Stimulated activated CD8-positive, alpha-beta memory T cell treated with anti-CD3 and anti-CD28 coated beads, Interleukin-15, amount 100 ng/mL, for 24 hours (primary cell): ENCODE measurements around the gene SLC10A2.

ENCODE experiments used
- DNase-seq: peaks from one replicate; pipeline ENCODE4 v3.0.0-alpha.2; 2020; ENCODE audit warnings: low read depth

Gene SLC10A2

GRCh38 chr13:103046676-103047075 lies 19.5 kb downstream of the SLC10A2 start:
- no peak for DNase-seq

- no peak for DNase-seq
Observed at GRCh38 chr13:103044056-103044455, 22.2 kb downstream of the SLC10A2 start.

GRCh38 chr13:103040006-103040405 lies 26.2 kb downstream of the SLC10A2 start:
- DNase-seq, result no peak

DNA sequence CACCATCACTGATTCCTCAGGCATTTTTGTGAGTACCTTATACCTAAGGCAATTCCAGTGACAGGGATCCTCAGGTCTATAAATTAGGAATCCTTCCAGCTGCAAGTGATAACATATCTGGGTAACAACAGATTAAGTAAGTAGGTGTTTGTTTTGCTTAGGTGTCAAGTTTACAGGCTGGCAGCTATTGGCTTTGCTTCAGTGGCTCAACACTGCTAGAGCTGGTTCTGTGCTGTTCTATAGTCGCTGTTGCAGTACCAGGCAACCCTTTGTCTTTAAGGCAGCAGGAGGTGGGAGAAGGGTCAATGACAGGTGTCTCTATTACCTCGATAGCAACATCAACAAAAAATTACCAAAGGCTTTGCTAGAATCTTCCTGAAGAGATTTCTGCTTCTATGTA lies 27.0 kb downstream of the SLC10A2 start:
- no peak for DNase-seq

- no peak for DNase-seq
Observed at GRCh38 chr13:103036268-103036667, 29.9 kb downstream of the SLC10A2 start.

DNA sequence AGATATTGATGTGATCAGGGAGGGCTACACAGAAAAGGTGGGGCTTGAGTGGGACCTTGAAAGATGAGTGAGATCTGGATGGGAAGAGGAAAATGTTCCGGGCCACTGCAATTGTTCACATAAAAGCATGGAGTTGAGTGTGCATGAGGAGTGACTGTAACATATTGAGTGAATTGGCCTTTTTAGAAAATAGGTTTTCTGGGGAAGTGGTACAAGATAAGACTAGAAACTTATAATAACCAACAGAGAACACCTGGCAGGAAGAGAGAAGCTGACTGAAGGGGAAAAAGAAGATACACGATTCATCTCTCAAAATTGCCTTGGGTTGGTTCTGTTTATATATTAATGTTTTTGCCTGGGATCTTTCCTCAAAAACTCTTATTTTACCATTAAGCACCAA lies 32.2 kb downstream of the SLC10A2 start:
- no peak for DNase-seq

DNA sequence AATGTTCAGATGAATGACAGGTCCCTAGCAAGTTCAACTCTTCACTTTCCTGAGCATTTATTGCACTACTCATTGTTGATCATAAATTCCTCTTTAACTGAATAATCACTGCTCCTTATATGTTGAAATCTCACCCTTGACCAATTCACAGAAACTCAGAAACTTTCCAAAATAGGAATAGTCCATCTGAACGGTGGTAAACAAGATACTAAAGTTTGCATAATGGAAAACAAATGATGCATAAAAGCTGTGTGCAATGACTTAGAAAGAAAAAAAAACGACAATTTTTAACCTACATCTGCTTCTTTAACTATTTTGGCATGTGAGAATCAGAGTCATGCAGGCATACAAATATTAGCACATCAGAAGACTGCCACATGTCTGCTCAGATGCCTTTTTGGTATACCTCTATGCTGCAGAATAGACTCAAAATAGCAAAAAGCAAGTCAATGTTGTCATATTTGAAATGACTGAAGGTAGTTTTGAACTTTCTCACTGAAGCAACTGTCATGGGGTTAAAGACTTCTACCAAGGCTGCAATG lies 34.8 kb downstream of the SLC10A2 start:
- no peak for DNase-seq

- DNase-seq, result no peak
Observed at GRCh38 chr13:103030776-103031175, 35.4 kb downstream of the SLC10A2 start.

DNA sequence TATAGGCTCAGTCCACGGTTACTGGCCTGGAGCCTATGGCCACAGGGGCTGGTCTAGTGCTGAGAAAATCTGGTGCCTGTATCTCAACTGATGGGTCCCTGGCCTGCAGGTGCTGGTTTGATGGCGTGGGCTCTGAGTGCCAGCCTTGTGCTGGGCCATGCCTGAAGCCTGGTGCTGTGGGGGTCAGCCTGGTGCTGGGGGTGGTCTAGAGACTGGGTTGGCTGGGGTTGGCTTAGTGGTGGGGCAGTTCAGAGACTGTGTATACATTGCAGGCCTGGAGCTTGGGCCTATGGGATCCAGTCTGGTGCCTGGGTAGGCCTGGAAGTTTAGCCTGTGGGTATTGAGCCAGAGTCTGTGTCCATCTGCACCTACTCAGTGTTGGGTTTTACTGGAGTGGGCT lies 36.4 kb downstream of the SLC10A2 start:
- DNase-seq, result no peak

DNA sequence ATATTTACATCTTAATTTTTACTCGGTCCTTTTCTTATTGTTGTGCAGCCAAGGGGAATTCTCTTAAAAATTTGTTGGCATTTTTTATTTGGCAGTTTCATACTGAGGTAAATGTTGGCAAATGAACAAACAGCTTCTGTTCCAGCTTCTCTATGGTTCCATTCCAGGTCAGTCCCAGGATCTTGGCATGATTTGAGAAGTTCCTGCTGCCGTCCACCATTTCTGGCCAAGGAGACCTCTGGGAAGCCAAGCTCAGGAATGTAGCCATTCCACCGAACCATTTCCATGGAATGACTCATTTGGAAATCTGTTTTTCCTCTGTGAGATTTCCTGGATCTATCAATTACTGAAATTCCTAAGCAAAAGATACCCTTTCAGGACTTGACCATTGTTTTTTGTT lies 43.9 kb downstream of the SLC10A2 start:
- DNase-seq, result no peak

DNA sequence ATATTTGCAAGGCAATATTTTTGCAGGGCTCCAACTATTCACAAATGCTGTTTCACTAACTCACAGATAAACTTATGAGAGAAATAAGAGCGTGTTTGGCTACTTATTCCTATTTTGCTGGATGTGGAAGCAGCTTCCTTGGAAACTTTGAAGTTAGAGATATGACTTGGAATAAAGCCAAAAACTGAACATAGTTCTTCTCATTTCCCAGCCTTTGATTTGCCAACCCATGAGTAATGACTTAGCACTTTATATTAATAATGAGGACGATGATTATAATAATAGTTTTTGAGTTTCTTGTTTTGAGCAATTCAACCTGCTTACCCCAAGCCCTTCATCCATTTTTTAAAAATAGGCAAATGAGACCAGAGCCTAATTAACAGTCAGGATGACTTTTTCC lies 47.7 kb downstream of the SLC10A2 start:
- no peak for DNase-seq

- no peak for DNase-seq
Observed at GRCh38 chr13:103012646-103013045, 53.6 kb downstream of the SLC10A2 start.

- no peak for DNase-seq
Observed at GRCh38 chr13:103009051-103009840, 57.0 kb downstream of the SLC10A2 start.

GRCh38 chr13:103007427-103007762 lies 58.8 kb downstream of the SLC10A2 start:
- no peak for DNase-seq

GRCh38 chr13:103006641-103007426 lies 59.4 kb downstream of the SLC10A2 start:
- DNase-seq, result no peak

DNA sequence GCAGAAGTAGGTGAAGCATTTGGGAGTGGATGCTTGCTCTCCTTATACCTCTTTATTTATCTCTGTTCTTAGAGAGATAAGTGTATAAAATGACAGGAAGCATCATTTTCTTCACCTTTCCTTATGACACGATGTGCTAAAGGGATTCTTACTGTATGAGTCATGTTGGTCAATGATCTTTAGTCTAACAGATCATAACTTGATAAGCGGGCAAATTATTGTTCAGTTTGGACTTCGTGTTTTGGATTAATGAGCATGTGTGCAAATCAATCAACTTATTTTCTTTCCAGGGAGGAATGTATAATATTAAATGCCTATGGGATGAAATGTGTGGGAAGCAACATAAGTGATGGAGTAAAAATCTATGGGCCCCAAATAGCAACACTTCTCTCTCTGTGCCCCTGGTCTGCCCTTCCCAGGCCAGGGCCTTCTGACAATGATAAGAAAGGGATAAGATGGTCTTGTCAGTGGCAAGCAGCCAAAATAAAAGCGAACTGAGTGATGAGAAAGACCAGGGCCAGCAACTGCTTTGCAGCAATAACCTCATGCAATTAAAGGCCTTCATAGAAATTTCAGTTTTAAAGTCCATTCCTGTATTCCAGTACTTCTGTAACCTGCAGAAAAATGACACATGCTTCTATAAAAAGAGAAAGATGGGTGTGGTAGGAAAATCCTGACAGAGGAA lies 61.4 kb downstream of the SLC10A2 start:
- no peak for DNase-seq

- no peak for DNase-seq
Observed at GRCh38 chr13:103003631-103004030, 62.6 kb downstream of the SLC10A2 start.

DNA sequence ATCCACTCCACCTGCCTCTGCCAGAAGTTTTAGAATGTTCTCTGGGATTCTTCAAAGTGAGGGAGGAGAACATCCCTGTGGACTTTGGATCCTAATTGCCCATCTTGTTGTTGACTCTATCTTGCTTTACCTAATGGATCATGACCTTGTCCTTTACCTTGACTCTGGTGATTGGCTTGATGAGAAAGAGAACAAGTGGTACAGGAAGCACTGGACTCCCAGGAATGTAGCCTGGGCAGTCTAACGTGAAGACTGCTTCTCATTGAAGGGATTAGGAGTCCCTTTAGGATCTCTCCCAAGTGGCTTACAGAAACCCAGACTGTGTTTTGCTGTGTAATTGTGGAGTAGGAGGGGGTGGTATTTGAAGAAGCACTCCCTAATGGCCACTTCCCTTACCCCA lies 63.9 kb downstream of the SLC10A2 start:
- DNase-seq, result no peak

- no peak for DNase-seq
Observed at GRCh38 chr13:103000157-103000556, 66.1 kb downstream of the SLC10A2 start.

DNA sequence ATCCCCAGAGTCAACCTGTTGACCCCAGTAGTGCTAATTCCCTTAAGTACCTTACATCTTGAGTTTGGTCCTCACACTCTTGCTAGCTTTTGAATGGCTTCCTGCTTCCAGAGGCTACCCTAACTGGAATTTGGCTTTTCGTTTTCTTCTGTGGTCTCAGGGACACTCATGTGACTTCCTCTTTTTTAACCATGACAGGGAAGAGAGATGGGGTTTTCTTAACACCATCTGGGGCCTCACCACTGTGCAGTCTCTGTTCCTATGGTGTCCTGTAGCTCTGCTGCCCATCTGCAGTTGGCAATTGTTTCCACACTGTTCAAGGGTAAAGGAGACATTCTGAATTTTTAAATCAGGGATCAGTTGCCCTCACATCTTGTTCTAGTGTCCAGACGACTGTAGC lies 66.7 kb downstream of the SLC10A2 start:
- no peak for DNase-seq
